ENCODE results near the gene TBC1D4. TPM values are rescaled to one million over a fixed set of nuclear protein-coding genes. Genes with fewer than 3 reads are reported as not detected.

TBC1D4 gene
- total RNA-seq, 1 experiment from 2014 or later: 15.4 TPM

GRCh38 chr13:75470676-75471075 lies 11.3 kb downstream of the TBC1D4 start:
- CTCF ChIA-PET: no interaction called here
- TF ChIP-seq CTCF (IDR thresholded peaks at IDR 0.05; ENCODE audit: unreplicated experiment): no peak
- intact Hi-C loops (cut with micrococcal nuclease; ENCODE audit: unreplicated experiment): no loop called here
- Mint-ChIP-seq H3K9me3 (ENCODE audit: low read depth, unreplicated experiment) (no peaks in the 10 kb centered on the region), H3K4me1 (ENCODE audit: low read depth, unreplicated experiment) (peaks cover 13% of the 10 kb centered on the region), H3K4me3 (ENCODE audit: low read depth, unreplicated experiment) (no peak overlapping the region), H3K27me3 (ENCODE audit: unreplicated experiment) (no peaks in the 10 kb centered on the region), H3K36me3 (ENCODE audit: insufficient read depth, unreplicated experiment) (no peaks in the 10 kb centered on the region), H3K27ac (ENCODE audit: unreplicated experiment) (no peak overlapping the region)
- no TSS peak for BruUV-seq (replicated peaks)
- DNase-seq: no peak

- no peak for TF ChIP-seq CTCF (IDR thresholded peaks at IDR 0.05; ENCODE audit: unreplicated experiment)
- H3K27ac Mint-ChIP-seq (ENCODE audit: unreplicated experiment): no peak overlapping the region
- no peak overlapping the region for H3K4me3 Mint-ChIP-seq (ENCODE audit: low read depth, unreplicated experiment)
- BruUV-seq (replicated peaks): no TSS peak
- H3K27me3 Mint-ChIP-seq (ENCODE audit: unreplicated experiment): no peaks in the 10 kb centered on the region
- intact Hi-C loops (cut with micrococcal nuclease; ENCODE audit: unreplicated experiment): no loop called here
- no peaks in the 10 kb centered on the region for H3K36me3 Mint-ChIP-seq (ENCODE audit: insufficient read depth, unreplicated experiment)
- CTCF ChIA-PET: interaction anchor here (0.7 kb wide), 1 partner anchor 1036 kb away, joined by 3 read pairs; no protein-coding TSS in a partner anchor
- H3K4me1 Mint-ChIP-seq (ENCODE audit: low read depth, unreplicated experiment): peaks cover 17% of the 10 kb centered on the region
- no peak for DNase-seq
- no peaks in the 10 kb centered on the region for H3K9me3 Mint-ChIP-seq (ENCODE audit: low read depth, unreplicated experiment)
Measured at GRCh38 chr13:75469047-75469446, 12.9 kb downstream of the TBC1D4 start.

- no peaks in the 10 kb centered on the region for H3K27me3 Mint-ChIP-seq (ENCODE audit: unreplicated experiment)
- CTCF ChIA-PET: no interaction called here
- no peaks in the 10 kb centered on the region for H3K9me3 Mint-ChIP-seq (ENCODE audit: low read depth, unreplicated experiment)
- no peak overlapping the region for H3K4me3 Mint-ChIP-seq (ENCODE audit: low read depth, unreplicated experiment)
- DNase-seq: no peak
- intact Hi-C loops (cut with micrococcal nuclease; ENCODE audit: unreplicated experiment): no loop called here
- BruUV-seq (replicated peaks): no TSS peak
- peaks cover 17% of the 10 kb centered on the region for H3K4me1 Mint-ChIP-seq (ENCODE audit: low read depth, unreplicated experiment)
- TF ChIP-seq CTCF (IDR thresholded peaks at IDR 0.05; ENCODE audit: unreplicated experiment): no peak
- no peak overlapping the region for H3K27ac Mint-ChIP-seq (ENCODE audit: unreplicated experiment)
- H3K36me3 Mint-ChIP-seq (ENCODE audit: insufficient read depth, unreplicated experiment): no peaks in the 10 kb centered on the region
Measured at GRCh38 chr13:75468602-75469001, 13.4 kb downstream of the TBC1D4 start.

- CTCF ChIA-PET: interaction anchor here (0.8 kb wide), 1 partner anchor 36 kb away, joined by 3 read pairs; no protein-coding TSS in a partner anchor
Measured at GRCh38 chr13:75468098-75468497, 13.9 kb downstream of the TBC1D4 start.

More at GRCh38 chr13:75468098-75468497, 13.9 kb downstream of the TBC1D4 start:
- Mint-ChIP-seq H3K9me3 (ENCODE audit: low read depth, unreplicated experiment) (no peaks in the 10 kb centered on the region), H3K27me3 (ENCODE audit: unreplicated experiment) (no peaks in the 10 kb centered on the region), H3K4me1 (ENCODE audit: low read depth, unreplicated experiment) (peaks cover 17% of the 10 kb centered on the region), H3K4me3 (ENCODE audit: low read depth, unreplicated experiment) (no peak overlapping the region), H3K36me3 (ENCODE audit: insufficient read depth, unreplicated experiment) (no peaks in the 10 kb centered on the region), H3K27ac (ENCODE audit: unreplicated experiment) (no peak overlapping the region)
- no peak for TF ChIP-seq CTCF (IDR thresholded peaks at IDR 0.05; ENCODE audit: unreplicated experiment)
- no peak for DNase-seq
- intact Hi-C loops (cut with micrococcal nuclease; ENCODE audit: unreplicated experiment): no loop called here
- no TSS peak for BruUV-seq (replicated peaks)
